Activated CD8-positive, alpha-beta memory T cell treated with anti-CD3 and anti-CD28 coated beads, Interleukin-2, amount 50 U/mL, for 4 hours (primary cell): ENCODE data around the gene SMAD7.

Experiments used
- DNase-seq: peaks from one replicate; pipeline ENCODE4 v3.0.0-alpha.2; 2020

Gene SMAD7

GRCh38 chr18:48929212-48929612, 21.6 kb downstream of the SMAD7 start:
- DNase-seq = no peak

- peak; percentile 75 for DNase-seq
These were observed 22.0 kb downstream of the SMAD7 start for GRCh38 chr18:48928787-48929186.

- DNase-seq = peak; percentile 5
These were observed 23.3 kb downstream of the SMAD7 start for GRCh38 chr18:48927286-48928080.

- DNase-seq = peak; percentile 7
These were observed 24.3 kb downstream of the SMAD7 start for GRCh38 chr18:48926420-48926857.

GRCh38 chr18:48925491-48925780, 25.3 kb downstream of the SMAD7 start:
- DNase-seq = no peak

GRCh38 chr18:48924630-48925490, 25.9 kb downstream of the SMAD7 start:
- DNase-seq = peak; percentile 22

GRCh38 chr18:48923746-48924629, 26.8 kb downstream of the SMAD7 start:
- peak; percentile 15 for DNase-seq

- DNase-seq = peak; percentile 16
These were observed 27.7 kb downstream of the SMAD7 start for GRCh38 chr18:48922801-48923730.

GRCh38 chr18:48922226-48922800, 28.5 kb downstream of the SMAD7 start:
- DNase-seq = peak; percentile 7

GRCh38 chr18:48921305-48922225, 29.2 kb downstream of the SMAD7 start:
- DNase-seq = peak; percentile 13

- peak; percentile 11 for DNase-seq
These were observed 30.2 kb downstream of the SMAD7 start for GRCh38 chr18:48920408-48921038.

GRCh38 chr18:48919547-48919946, 31.2 kb downstream of the SMAD7 start:
- no peak for DNase-seq

GRCh38 chr18:48918660-48919456, 31.9 kb downstream of the SMAD7 start:
- DNase-seq = no peak

GRCh38 chr18:48917579-48918517, 32.9 kb downstream of the SMAD7 start:
- DNase-seq = peak; percentile 9

- DNase-seq = no peak
These were observed 34.9 kb downstream of the SMAD7 start for GRCh38 chr18:48915626-48916425.

- DNase-seq = no peak
These were observed 36.0 kb downstream of the SMAD7 start for GRCh38 chr18:48914581-48915251.
